ENCODE data around the gene ROR1. TPM values are rescaled to one million over a fixed set of nuclear protein-coding genes. Genes with fewer than 3 reads are reported as not detected.

The ROR1 gene
- total and polyA plus RNA-seq, 2 donors (not counting 3 experiments of a cell fraction or from before 2014, with no cell fraction given) = 2.6 to 3.5 TPM

- Histone ChIP-seq H3K9me1 (replicated peaks; ENCODE audit: control insufficient read depth, extremely low read depth, insufficient read depth, low read length) (no peaks in the 10 kb centered on the region), H3K4me1 (ENCODE audit: control insufficient read depth, extremely low read depth, insufficient read depth, low read length) (no peaks in the 10 kb centered on the region), H3K27me3 (ENCODE audit: control insufficient read depth in 2 of 2, insufficient read depth in 2 of 2, low read length in 2 of 2) (no peaks in the 10 kb centered on the region), H3K9ac (replicated peaks; ENCODE audit: extremely low read depth, insufficient read depth, low read length) (no peak overlapping the region), H3K36me3 (ENCODE audit: control insufficient read depth in 2 of 2, extremely low read depth in 1 of 2, insufficient read depth in 2 of 2, low read length in 2 of 2) (no peaks in the 10 kb centered on the region), H3K4me2 (ENCODE audit: insufficient read depth, low read length) (no peak overlapping the region), H3K79me2 (ENCODE audit: control insufficient read depth, insufficient read depth, low read length) (no peaks in the 10 kb centered on the region), H3K27ac (ENCODE audit: insufficient read depth, low read depth, low read length) (no peak overlapping the region), H2AFZ (ENCODE audit: low read depth, low read length) (no peak overlapping the region), H3K4me3 (replicated peaks in 1 of 3; ENCODE audit: insufficient read depth in 1 of 3, low read depth in 1 of 3, low read length in 3 of 3) (no peak overlapping the region), H4K20me1 (replicated peaks; ENCODE audit: control insufficient read depth, extremely low read depth, insufficient read depth, low read length) (no peaks in the 10 kb centered on the region), H3K9me3 (replicated peaks; ENCODE audit: control insufficient read depth, insufficient read depth, low read length) (no peaks in the 10 kb centered on the region)
- DNase-seq (ENCODE audit: low read depth, low spot score) (peak; percentile 54), FAIRE-seq (peak; percentile 50)
- POLR2A ChIA-PET = no interaction called here
- intact Hi-C loops (cut with micrococcal nuclease) (no loop called here), dilution Hi-C loops (cut with MboI; ENCODE audit: extremely low pct_ligation_motif_present, low sequenced_read_pairs) (no loop called here)
- CTCF ChIA-PET = interaction anchor here (0.7 to 1.2 kb wide), 3 partner anchors 12 to 125 kb away, joined by 3 to 4 read pairs (median 3); partner anchors contain the start of gene ROR1
- TF ChIP-seq EZH2 (IDR thresholded peaks at IDR 0.05; ENCODE audit: borderline replicate concordance, low read depth, low read length, severe bottlenecking) (no peak), MAX (IDR thresholded peaks at IDR 0.05; ENCODE audit: insufficient read depth, insufficient read length) (no peak), POLR2AphosphoS5 (IDR thresholded peaks at IDR 0.05; ENCODE audit: insufficient read depth, low read depth, low read length) (no peak), GATA2 (IDR thresholded peaks at IDR 0.05; ENCODE audit: insufficient read depth, insufficient read length, low read depth, low read length) (no peak), JUN (IDR thresholded peaks at IDR 0.05; ENCODE audit: borderline replicate concordance, insufficient read depth, insufficient read length, low read depth) (no peak), FOS (IDR thresholded peaks at IDR 0.05; ENCODE audit: borderline replicate concordance, insufficient read depth, low read length) (no peak), MYC (IDR thresholded peaks at IDR 0.05; ENCODE audit: low read depth, low read length) (no peak), POLR2A (IDR thresholded peaks at IDR 0.05; ENCODE audit: low read depth, low read length) (no peak), CTCF (IDR thresholded peaks at IDR 0.05; ENCODE audit: extremely low read depth in 1 of 2, insufficient read depth in 1 of 2, low read depth in 1 of 2, low read length in 2 of 2) (no peak)
- no TSS peak for BruUV-seq (replicated peaks)
Measured at GRCh38 chr1:63817152-63817667, 43.4 kb downstream of the ROR1 start.

Measured in endothelial cell of umbilical vein (primary cell).